Kasumi-1 (cell line): ENCODE results near the gene ACP1.

Source experiments
- DNase-seq, 2 experiments: peaks; one replicate each; lab custom pipeline; 2025; lab: John Stamatoyannopoulos, UW

The ACP1 gene

GRCh38 chr2:264493-265468, at the start of gene ACP1:
ACP1 (plus strand) TSS chr2:264947; CDS start chr2:264965, 18 bp downstream.
- peak; percentile 84 to 85 for DNase-seq

GRCh38 chr2:216068-216467, 48.7 kb upstream of the ACP1 start:
- no peak for DNase-seq

- no peak for DNase-seq
Observed at GRCh38 chr2:223451-223850, 41.3 kb upstream of the ACP1 start.

- DNase-seq, result no peak
Observed at GRCh38 chr2:223971-224760, 40.6 kb upstream of the ACP1 start.

- DNase-seq, result no peak
Observed at GRCh38 chr2:228115-228514, 36.6 kb upstream of the ACP1 start.

- DNase-seq, result no peak
Observed at GRCh38 chr2:228518-229278, 36.0 kb upstream of the ACP1 start.

- no peak for DNase-seq
Observed at GRCh38 chr2:231521-232185, 33.1 kb upstream of the ACP1 start.

GRCh38 chr2:233030-233429, 31.7 kb upstream of the ACP1 start:
- DNase-seq, result no peak

GRCh38 chr2:234421-234820, 30.3 kb upstream of the ACP1 start:
- no peak for DNase-seq

- DNase-seq, result no peak
Observed at GRCh38 chr2:236993-237539, 27.7 kb upstream of the ACP1 start.

GRCh38 chr2:237878-238277, 26.9 kb upstream of the ACP1 start:
- no peak for DNase-seq

GRCh38 chr2:238431-238830, 26.3 kb upstream of the ACP1 start:
- no peak for DNase-seq

GRCh38 chr2:238869-239268, 25.9 kb upstream of the ACP1 start:
- DNase-seq, result no peak

GRCh38 chr2:244547-244946, 20.2 kb upstream of the ACP1 start:
- no peak for DNase-seq

GRCh38 chr2:246489-247144, 18.1 kb upstream of the ACP1 start:
- peak; percentile 58 to 67 for DNase-seq

GRCh38 chr2:248724-249123, 16.0 kb upstream of the ACP1 start:
- no peak for DNase-seq

GRCh38 chr2:249538-250042, 15.2 kb upstream of the ACP1 start:
- no peak for DNase-seq

- no peak for DNase-seq
Observed at GRCh38 chr2:252001-252602, 12.6 kb upstream of the ACP1 start.

GRCh38 chr2:253202-253638, 11.5 kb upstream of the ACP1 start:
- no peak for DNase-seq

- DNase-seq, result no peak
Observed at GRCh38 chr2:254241-254640, 10.5 kb upstream of the ACP1 start.
